GM12874 (cell line): ENCODE measurements around the gene RERE.

Experiments used
- CTCF ChIP-seq: IDR thresholded peaks from 2 replicates; pipeline ENCODE4 v1.5.1; 2011; ENCODE audit warnings: low read depth, mild to moderate bottlenecking, control low read depth, low read length, moderate library complexity; ENCODE audit not compliant: insufficient read depth

RERE gene

GRCh38 chr1:8731162-8731561, 86.3 kb downstream of the RERE start:
- TF ChIP-seq CTCF: no peak

- no peak for TF ChIP-seq CTCF
Measured at GRCh38 chr1:8728464-8728863, 89.0 kb downstream of the RERE start.

- TF ChIP-seq CTCF: no peak
Measured at GRCh38 chr1:8727809-8728213, 89.6 kb downstream of the RERE start.

GRCh38 chr1:8723010-8723409, 94.4 kb downstream of the RERE start:
- TF ChIP-seq CTCF: no peak

GRCh38 chr1:8722366-8722765, 95.1 kb downstream of the RERE start:
- no peak for TF ChIP-seq CTCF

- no peak for TF ChIP-seq CTCF
Measured at GRCh38 chr1:8721679-8722324, 95.6 kb downstream of the RERE start.

GRCh38 chr1:8720347-8720746, 97.1 kb downstream of the RERE start:
- no peak for TF ChIP-seq CTCF
